HFFc6 (cell line): ENCODE results near the gene NUP153. TPM values are rescaled to one million over a fixed set of nuclear protein-coding genes. Genes with fewer than 3 reads are reported as not detected.
"Not testable (repeated sequence)": the region's sequence is repeated elsewhere in the genome, so short reads cannot be mapped to it uniquely, and the experiment has no call there.

Experiments used
- DNase-seq: peaks from one replicate; pipeline ENCODE4 v3.0.0-alpha.2; 2018
- H3K27ac Mint-ChIP-seq: 2 replicates; pipeline ENCODE4 v1.8.0; 2020; ENCODE audit warnings: mild to moderate bottlenecking, mixed read lengths
- H3K27me3 Mint-ChIP-seq: 2 replicates; pipeline ENCODE4 v1.8.0; 2021; ENCODE audit warnings: mild to moderate bottlenecking, moderate library complexity, mixed read lengths; ENCODE audit not compliant: insufficient read depth
- H3K36me3 Mint-ChIP-seq: 2 replicates; pipeline ENCODE4 v1.8.0; 2021; ENCODE audit warnings: low read depth, mixed read lengths
- H3K4me1 Mint-ChIP-seq: 2 replicates; pipeline ENCODE4 v1.8.0; 2020; ENCODE audit warnings: low read depth, mixed read lengths
- H3K4me3 Mint-ChIP-seq: 2 replicates; pipeline ENCODE4 v1.8.0; 2020; ENCODE audit warnings: mild to moderate bottlenecking, moderate library complexity, mixed read lengths
- H3K9me3 Mint-ChIP-seq: 2 replicates; pipeline ENCODE4 v1.8.0; 2020; ENCODE audit warnings: mild to moderate bottlenecking, mixed read lengths
- CTCF ChIP-seq: fragments of 200-600 bp; sonication (generic); IDR thresholded peaks from 2 replicates; pipeline ENCODE4 v1.5.0; 2021; ENCODE audit warnings: antibody characterized with exemption, mild to moderate bottlenecking
- total RNA-seq, 6 experiments: library from RNA; stranded (reverse); fragmentation: NEBNext Ultra II Directional; extraction: Animal tissue kit (Norgen Biotek cat#: 25700); gene quantifications; 2 replicates in 1 of 6; 3 replicates in 5 of 6; pipeline ENCODE4 v1.2.3, GENCODE V29; 2021

The NUP153 gene
- total RNA-seq, 6 experiments from 2014 or later: 32.9 to 42.0 (median 37.1) TPM

GRCh38 chr6:17589406-17590096 is 117.2 kb downstream of the NUP153 start:
- TF ChIP-seq CTCF: peak; percentile 46; the same call in 1 of the 2 replicates
- Mint-ChIP-seq H3K4me3 (no peak overlapping the region), H3K27me3 (no peaks in the 10 kb centered on the region; the same call in 1 of the 2 replicates), H3K4me1 (peaks cover 12% of the 10 kb centered on the region), H3K36me3 (no peaks in the 10 kb centered on the region), H3K27ac (peak overlapping the region; percentile 49), H3K9me3 (no peaks in the 10 kb centered on the region)
- peak; percentile 82 for DNase-seq

GRCh38 chr6:17588011-17588410 is 118.7 kb downstream of the NUP153 start:
- peaks cover 24% of the 10 kb centered on the region for H3K4me1 Mint-ChIP-seq
- no peak for DNase-seq
- no peaks in the 10 kb centered on the region for H3K36me3 Mint-ChIP-seq
- no peak overlapping the region for H3K4me3 Mint-ChIP-seq
- no peaks in the 10 kb centered on the region for H3K9me3 Mint-ChIP-seq
- no peaks in the 10 kb centered on the region; the same call in 1 of the 2 replicates for H3K27me3 Mint-ChIP-seq
- H3K27ac Mint-ChIP-seq: no peak overlapping the region
- no peak for TF ChIP-seq CTCF

DNA sequence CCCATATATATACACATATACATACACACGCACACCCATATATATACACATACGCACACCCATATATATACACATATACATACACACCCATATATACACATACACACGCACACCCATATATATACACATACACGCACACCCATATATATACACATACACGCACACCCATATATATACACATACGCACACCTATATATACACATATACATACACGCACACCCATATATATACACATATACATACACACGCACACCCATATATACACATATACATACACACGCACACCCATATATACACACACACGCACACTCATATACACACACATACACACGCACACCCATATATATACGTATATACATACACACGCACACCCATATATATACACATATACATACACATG is 120.1 kb downstream of the NUP153 start:
- H3K27ac Mint-ChIP-seq, DNase-seq, H3K4me3 Mint-ChIP-seq, H3K27me3 Mint-ChIP-seq, H3K9me3 Mint-ChIP-seq, H3K36me3 Mint-ChIP-seq: not testable (repeated sequence)
- H3K4me1 Mint-ChIP-seq: peaks cover 27% of the 10 kb centered on the region

DNA sequence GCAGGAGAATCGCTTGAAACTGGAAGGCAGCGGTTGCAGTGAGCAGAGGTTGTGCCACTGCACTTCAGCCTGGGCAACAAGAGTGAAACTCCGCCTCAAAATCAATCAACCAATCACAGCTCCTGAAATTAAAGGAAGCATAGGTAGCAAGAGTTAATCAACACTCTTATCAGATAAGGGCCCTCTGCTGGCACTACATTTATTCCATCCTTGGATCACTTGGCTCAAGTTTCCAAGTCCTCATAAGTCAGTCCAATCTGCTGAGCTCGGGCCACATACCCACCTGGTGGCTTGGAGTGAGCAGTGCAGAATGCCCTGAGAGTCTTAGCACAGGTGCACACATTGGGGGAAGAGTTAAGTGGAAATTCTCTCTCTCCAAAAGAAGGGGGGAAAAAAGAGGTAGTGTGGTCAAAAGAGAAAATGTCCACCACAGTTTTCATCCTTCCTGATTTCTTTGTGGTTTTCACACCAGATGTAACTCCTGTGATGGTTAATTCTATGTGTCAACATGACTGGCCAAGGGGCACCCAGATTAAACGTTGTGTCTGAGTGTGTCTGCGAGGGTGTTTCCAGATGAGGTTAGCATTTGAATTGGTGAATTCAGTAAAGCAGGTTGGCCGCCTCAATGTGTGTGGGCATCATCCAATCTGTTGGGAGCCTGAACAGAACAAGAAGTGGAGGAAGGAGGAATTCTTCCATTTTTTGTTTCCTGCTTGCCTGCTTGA is 120.8 kb downstream of the NUP153 start:
- Mint-ChIP-seq H3K27ac (no peak overlapping the region), H3K36me3 (peaks cover 4% of the 10 kb centered on the region; the same call in 1 of the 2 replicates), H3K4me3 (no peak overlapping the region), H3K9me3 (no peaks in the 10 kb centered on the region; the same call in 1 of the 2 replicates), H3K4me1 (peaks cover 27% of the 10 kb centered on the region), H3K27me3 (no peaks in the 10 kb centered on the region; the same call in 1 of the 2 replicates)
- peak; percentile 56 for TF ChIP-seq CTCF
- DNase-seq: no peak

DNA sequence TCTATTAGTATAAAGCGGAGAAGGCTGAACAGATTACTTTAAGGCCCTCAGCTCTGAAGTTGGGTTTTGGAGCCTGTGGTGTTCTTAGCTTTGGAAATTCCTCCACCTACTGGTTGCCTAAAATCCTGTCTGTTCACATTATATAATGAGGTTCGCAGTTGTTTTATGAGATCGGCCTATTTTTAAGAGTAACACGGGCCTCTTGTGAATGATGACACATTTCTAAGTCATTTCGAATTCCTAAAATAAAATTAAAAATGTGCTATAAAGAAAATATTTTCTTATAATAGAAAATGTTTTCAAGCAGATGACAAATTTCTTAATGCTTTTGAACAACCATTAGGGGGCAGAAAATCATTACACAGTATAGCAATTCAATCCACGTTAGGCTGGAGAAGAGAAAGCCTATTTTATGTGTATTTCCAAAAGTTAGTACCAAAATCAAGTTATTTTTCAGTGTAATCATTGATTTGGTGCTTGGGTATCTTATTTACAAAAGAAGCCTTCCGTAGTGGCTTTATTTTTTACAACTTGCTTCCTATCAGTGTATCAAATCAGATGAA is 122.4 kb downstream of the NUP153 start:
- peaks cover 22% of the 10 kb centered on the region for H3K4me1 Mint-ChIP-seq

More for the DNA sequence above, 122.4 kb downstream of the NUP153 start:
- peak; percentile 91 for TF ChIP-seq CTCF
- Mint-ChIP-seq H3K27ac (peak overlapping the region; percentile 67), H3K9me3 (no peaks in the 10 kb centered on the region; the same call in 1 of the 2 replicates), H3K4me3 (peak overlapping the region; percentile 41), H3K36me3 (peaks cover 6% of the 10 kb centered on the region; the same call in 1 of the 2 replicates), H3K27me3 (no peaks in the 10 kb centered on the region; the same call in 1 of the 2 replicates)
- DNase-seq: peak; percentile 78
